Loucy (cell line): Measurements from ENCODE around the gene ANKRD10.

Experiments used
- H2AFZ ChIP-seq: fragments of 200-600 bp; sonication (generic); 2 replicates; pipeline ENCODE4 v1.6.0; 2016; ENCODE audit warnings: antibody characterized with exemption, mild to moderate bottlenecking, low read length, moderate library complexity
- H3F3A ChIP-seq: fragments of 200-600 bp; 2 replicates; pipeline ENCODE4 v1.6.0; 2016; ENCODE audit warnings: antibody characterized with exemption, low read depth, mild to moderate bottlenecking
- H3K27me3 ChIP-seq: fragments of 200-600 bp; sonication (generic); 2 replicates; pipeline ENCODE4 v1.6.1; 2014; ENCODE audit warnings: low read length, mild to moderate bottlenecking; ENCODE audit not compliant: insufficient read depth, poor library complexity, severe bottlenecking
- H3K36me3 ChIP-seq: fragments of 200-600 bp; sonication (generic); 2 replicates; pipeline ENCODE4 v1.6.1; 2016; ENCODE audit warnings: low read length; ENCODE audit not compliant: insufficient read depth
- H3K4me1 ChIP-seq: fragments of 200-600 bp; sonication (generic); 2 replicates; pipeline ENCODE4 v1.5.1; 2014; ENCODE audit warnings: low read length, mild to moderate bottlenecking; ENCODE audit not compliant: insufficient read depth, poor library complexity, severe bottlenecking
- H3K4me2 ChIP-seq: fragments of 200-600 bp; sonication (generic); 2 replicates; pipeline ENCODE4 v1.6.0; 2014; ENCODE audit warnings: antibody characterized with exemption, low read length, low read depth, mild to moderate bottlenecking; ENCODE audit not compliant: poor library complexity, severe bottlenecking
- H3K4me3 ChIP-seq: fragments of 200-600 bp; sonication (generic); 2 replicates; pipeline ENCODE4 v1.5.1; 2014; ENCODE audit warnings: low read length, mild to moderate bottlenecking, mixed read lengths; ENCODE audit not compliant: poor library complexity, severe bottlenecking
- H3K79me2 ChIP-seq: fragments of 200-600 bp; sonication (generic); 2 replicates; pipeline ENCODE4 v1.6.1; 2014; ENCODE audit warnings: low read length; ENCODE audit not compliant: insufficient read depth
- H3K9ac ChIP-seq: fragments of 200-600 bp; sonication (generic); 2 replicates; pipeline ENCODE4 v1.6.0; 2014; ENCODE audit warnings: mild to moderate bottlenecking, low read depth, low read length, moderate library complexity; ENCODE audit not compliant: poor library complexity, severe bottlenecking
- H3K9me2 ChIP-seq: fragments of 200-600 bp; sonication (generic); replicated peaks from 2 replicates; pipeline ENCODE4 v1.6.1; 2016; ENCODE audit warnings: low read depth, low read length, mixed read lengths
- H3K9me3 ChIP-seq: fragments of 200-600 bp; sonication (generic); 2 replicates; pipeline ENCODE4 v1.6.1; 2014; ENCODE audit warnings: mild to moderate bottlenecking, antibody characterized with exemption, low read length, low read depth; ENCODE audit not compliant: insufficient read depth
- H4K20me1 ChIP-seq: fragments of 200-600 bp; sonication (generic); 2 replicates; pipeline ENCODE4 v1.6.0; 2014; ENCODE audit warnings: antibody characterized with exemption, low read length, mild to moderate bottlenecking; ENCODE audit not compliant: insufficient read depth, poor library complexity, severe bottlenecking
- CTCF ChIP-seq: fragments of 200-600 bp; sonication (generic); conservative IDR thresholded peaks from 2 replicates; pipeline ENCODE4 v1.5.1; 2014; ENCODE audit warnings: mild to moderate bottlenecking, antibody characterized with exemption, low read length
- EZH2phosphoT487 ChIP-seq: fragments of 200-600 bp; IDR thresholded peaks from 2 replicates; pipeline ENCODE4 v1.6.1; 2018; ENCODE audit warnings: antibody characterized with exemption, mild to moderate bottlenecking, moderate library complexity, borderline replicate concordance

The ANKRD10 gene

GRCh38 chr13:110938662-110939421 is 24.0 kb upstream of the ANKRD10 start:
- H3K4me2 ChIP-seq, result no peak overlapping the region
- H4K20me1 ChIP-seq, result no peaks in the 10 kb centered on the region
- no peak overlapping the region for H3K4me3 ChIP-seq
- H3K9me2 ChIP-seq, result no peaks in the 10 kb centered on the region
- H3K4me1 ChIP-seq, result no peaks in the 10 kb centered on the region
- H3F3A ChIP-seq, result no peaks in the 10 kb centered on the region
- H3K79me2 ChIP-seq, result no peaks in the 10 kb centered on the region
- H3K9ac ChIP-seq, result no peak overlapping the region
- H3K27me3 ChIP-seq, result no peaks in the 10 kb centered on the region
- H2AFZ ChIP-seq, result no peak overlapping the region
- no peaks in the 10 kb centered on the region; the same call in 1 of the 2 replicates for H3K9me3 ChIP-seq
- no peaks in the 10 kb centered on the region for H3K36me3 ChIP-seq
- TF ChIP-seq EZH2phosphoT487, result no peak
- no peak for TF ChIP-seq CTCF

- Histone ChIP-seq H3K36me3 (no peaks in the 10 kb centered on the region), H3K27me3 (no peaks in the 10 kb centered on the region)
Observed at GRCh38 chr13:110937511-110938285, 22.8 kb upstream of the ANKRD10 start.

GRCh38 chr13:110936519-110936918 is 21.6 kb upstream of the ANKRD10 start:
- Histone ChIP-seq H3K4me3 (no peak overlapping the region), H3K36me3 (no peaks in the 10 kb centered on the region), H3F3A (no peaks in the 10 kb centered on the region), H2AFZ (no peak overlapping the region), H3K9ac (no peak overlapping the region), H3K79me2 (no peaks in the 10 kb centered on the region), H4K20me1 (no peaks in the 10 kb centered on the region), H3K9me2 (no peaks in the 10 kb centered on the region), H3K27me3 (no peaks in the 10 kb centered on the region), H3K4me1 (no peaks in the 10 kb centered on the region), H3K9me3 (no peaks in the 10 kb centered on the region; the same call in 1 of the 2 replicates), H3K4me2 (no peak overlapping the region)
- TF ChIP-seq EZH2phosphoT487 (no peak), CTCF (no peak)

More at GRCh38 chr13:110937511-110938285, 22.8 kb upstream of the ANKRD10 start:
- TF ChIP-seq CTCF (no peak), EZH2phosphoT487 (no peak)
- Histone ChIP-seq H3F3A (no peaks in the 10 kb centered on the region), H3K9me2 (no peaks in the 10 kb centered on the region), H3K4me1 (no peaks in the 10 kb centered on the region), H3K4me3 (no peak overlapping the region), H3K4me2 (no peak overlapping the region), H3K9me3 (no peaks in the 10 kb centered on the region; the same call in 1 of the 2 replicates), H3K9ac (no peak overlapping the region), H4K20me1 (no peaks in the 10 kb centered on the region), H2AFZ (no peak overlapping the region), H3K79me2 (no peaks in the 10 kb centered on the region)
